ENCODE measurements around the gene BACH2. TPM values are rescaled to one million over a fixed set of nuclear protein-coding genes. Genes with fewer than 3 reads are reported as not detected.

BACH2 gene
- total and polyA plus RNA-seq, 8 donors, result 0.19 to 10.8 (median 1.4) TPM; not detected in 1

DNA sequence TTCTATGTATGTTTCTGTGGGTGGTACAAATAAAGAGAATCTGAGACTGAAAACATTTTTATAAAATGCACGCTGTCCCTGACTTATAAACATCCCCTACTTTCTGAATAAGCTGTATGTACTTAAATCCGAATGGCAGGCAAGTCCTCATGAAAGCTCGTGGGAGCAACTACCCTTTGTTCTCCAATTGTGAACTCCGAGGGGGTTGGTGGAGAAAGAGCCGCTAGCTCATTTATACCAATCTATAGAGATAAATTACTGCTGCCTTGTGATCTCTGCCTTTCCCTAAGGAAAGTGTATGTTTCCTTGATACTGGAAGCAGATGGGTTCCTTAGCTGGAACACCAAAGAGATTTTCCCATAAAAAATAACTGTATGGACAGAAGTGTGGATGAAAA lies 317.9 kb downstream of the BACH2 start:
- intact Hi-C loops (cut with DNase I; ENCODE audit: low total_unique reads), result no loop called here
- TF ChIP-seq POLR2AphosphoS5 (IDR thresholded peaks at IDR 0.05) (no peak), CTCF (IDR thresholded peaks at IDR 0.05) (no peak), POLR2A (IDR thresholded peaks at IDR 0.05) (no peak), EP300 (IDR thresholded peaks at IDR 0.05) (no peak)
- Histone ChIP-seq H3K27me3 (no peaks in the 10 kb centered on the region), H3K27ac (no peak overlapping the region), H3K9me3 (no peaks in the 10 kb centered on the region), H3K36me3 (no peaks in the 10 kb centered on the region), H3K4me3 (no peak overlapping the region), H3K4me1 (peaks cover 0 to 4% (median 0%) of the 10 kb centered on the region in 4 donors)
- DNase-seq, result no peak
- WGBS, 5 donors, result 60 to 78% (median 68%) methylated on average over 5 of the region's 5 CpGs

DNA sequence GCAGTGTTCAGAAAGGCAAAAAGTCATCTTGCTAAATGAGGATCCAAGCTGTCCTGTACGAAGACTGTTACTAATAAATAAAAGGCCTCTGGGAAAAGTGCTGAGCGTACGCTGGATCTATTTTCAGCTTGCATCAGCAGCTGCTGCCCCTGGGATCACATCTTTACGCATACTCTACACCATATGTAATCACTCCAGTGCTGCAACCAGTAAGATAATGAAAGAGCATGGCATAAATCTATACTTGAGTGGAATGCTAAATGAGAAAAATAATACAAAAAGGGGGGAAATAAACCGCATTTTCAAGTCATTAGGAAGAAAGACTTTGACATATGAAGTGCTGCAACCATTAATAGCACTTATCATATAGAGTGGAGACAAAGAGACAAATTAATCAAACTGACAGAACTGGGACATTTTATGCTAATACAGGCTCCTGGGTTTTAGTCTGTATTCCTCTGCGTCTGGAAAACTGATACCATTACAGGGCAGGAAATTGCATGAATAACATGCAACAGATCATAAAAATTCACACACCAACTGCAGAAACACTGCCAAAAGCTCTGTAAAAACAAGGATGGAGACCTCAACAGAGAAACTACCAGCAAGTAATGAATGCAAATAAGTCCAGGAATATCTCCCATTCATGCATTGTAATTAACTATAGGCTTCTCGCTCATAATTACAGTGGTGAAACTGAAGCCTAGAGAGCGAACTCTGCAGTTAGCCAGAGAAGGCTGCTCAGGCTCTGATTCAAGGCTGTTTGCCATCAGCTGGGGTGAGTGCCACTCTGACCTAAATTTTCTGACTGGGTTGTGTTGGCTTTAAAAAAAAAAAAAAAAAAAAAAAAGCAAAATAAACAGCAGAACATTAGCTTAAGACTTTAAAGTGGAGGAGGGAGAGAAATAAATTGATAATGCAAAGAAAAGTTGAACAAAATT lies 318.6 kb downstream of the BACH2 start:
- Histone ChIP-seq H3K27ac (no peak overlapping the region), H3K9me3 (no peaks in the 10 kb centered on the region), H3K36me3 (no peaks in the 10 kb centered on the region), H3K27me3 (no peaks in the 10 kb centered on the region), H3K4me1 (peaks cover 0 to 4% (median 0%) of the 10 kb centered on the region in 4 donors), H3K4me3 (no peak overlapping the region)
- intact Hi-C loops (cut with DNase I; ENCODE audit: low total_unique reads), result no loop called here
- TF ChIP-seq POLR2AphosphoS5 (IDR thresholded peaks at IDR 0.05), result no peak
- TF ChIP-seq CTCF (IDR thresholded peaks at IDR 0.05), result no peak
- no peak for TF ChIP-seq EP300 (IDR thresholded peaks at IDR 0.05)
- no peak for TF ChIP-seq POLR2A (IDR thresholded peaks at IDR 0.05)
- 57 to 75% (median 65%) methylated on average over 8 of the region's 8 CpGs for WGBS, 5 donors
- DNase-seq, result peak in 1 of 2 donors; percentile 86

- H3K27me3 ChIP-seq, result no peaks in the 10 kb centered on the region
- no peak overlapping the region for H3K27ac ChIP-seq
- DNase-seq, result no peak
- no peaks in the 10 kb centered on the region for H3K9me3 ChIP-seq
- H3K36me3 ChIP-seq, result no peaks in the 10 kb centered on the region
- intact Hi-C loops (cut with DNase I; ENCODE audit: low total_unique reads), result no loop called here
- 78 to 92% (median 88%) methylated on average over 3 of the region's 3 CpGs for WGBS, 5 donors
- no peak overlapping the region for H3K4me3 ChIP-seq
- TF ChIP-seq POLR2A (IDR thresholded peaks at IDR 0.05) (no peak), CTCF (IDR thresholded peaks at IDR 0.05) (no peak), POLR2AphosphoS5 (IDR thresholded peaks at IDR 0.05) (no peak), EP300 (IDR thresholded peaks at IDR 0.05) (no peak)
- peaks cover 0 to 4% (median 0%) of the 10 kb centered on the region in 4 donors for H3K4me1 ChIP-seq
Measured at GRCh38 chr6:89976694-89977020, 320.0 kb downstream of the BACH2 start.

GRCh38 chr6:89975991-89976693 lies 320.5 kb downstream of the BACH2 start:
- H3K27me3 ChIP-seq, result no peaks in the 10 kb centered on the region
- no peak overlapping the region for H3K4me3 ChIP-seq
- peaks cover 0 to 4% (median under 1%) of the 10 kb centered on the region in 4 donors for H3K4me1 ChIP-seq
- H3K9me3 ChIP-seq, result no peaks in the 10 kb centered on the region
- intact Hi-C loops (cut with DNase I; ENCODE audit: low total_unique reads), result no loop called here
- no peak overlapping the region for H3K27ac ChIP-seq
- H3K36me3 ChIP-seq, result no peaks in the 10 kb centered on the region
- 89 to 92% (median 90%) methylated on average over 12 of the region's 12 CpGs for WGBS, 5 donors
- TF ChIP-seq EP300 (IDR thresholded peaks at IDR 0.05), result no peak
- TF ChIP-seq CTCF (IDR thresholded peaks at IDR 0.05), result no peak
- TF ChIP-seq POLR2A (IDR thresholded peaks at IDR 0.05), result no peak
- TF ChIP-seq POLR2AphosphoS5 (IDR thresholded peaks at IDR 0.05), result no peak
- DNase-seq, result no peak

All from stomach (tissue), 9 donors.